GM18498 (cell line): ENCODE results near the gene COL8A2.

Experiments used
- ATAC-seq: cut with Tn5 transposase; IDR thresholded peaks from one replicate; pipeline ENCODE4 v1.9.1; 2021; ENCODE audit warnings: mild to moderate bottlenecking, moderate library complexity; ENCODE audit not compliant: unreplicated experiment

The COL8A2 gene

DNA sequence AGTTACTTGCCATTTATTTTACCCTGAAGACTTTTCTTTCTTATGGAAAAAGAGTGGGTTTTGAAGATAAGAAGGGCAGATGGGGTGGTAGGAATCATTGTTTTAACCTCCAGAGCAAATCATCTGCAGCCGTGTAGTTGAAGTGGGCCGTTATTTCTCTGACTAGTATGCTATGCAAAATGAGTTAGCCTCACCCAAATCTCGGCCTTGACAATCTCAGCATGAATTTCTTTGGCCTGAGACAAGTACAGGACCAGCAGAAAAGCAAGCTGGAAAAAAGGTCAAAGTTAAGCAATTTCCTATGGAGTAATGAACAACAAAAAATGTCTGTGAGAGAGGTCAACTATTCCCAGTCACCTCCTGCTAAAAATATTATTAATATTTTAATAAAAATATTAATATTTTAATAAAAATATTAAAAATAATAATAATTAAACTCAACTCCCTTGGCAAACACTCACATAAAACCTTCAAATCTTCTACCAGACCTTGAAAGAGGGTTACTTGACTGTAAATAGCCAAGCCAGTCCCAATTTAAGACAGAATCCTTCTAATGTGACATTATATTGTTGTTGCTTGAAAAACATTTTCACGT, 47.9 kb downstream of the COL8A2 start:
- ATAC-seq: no peak

DNA sequence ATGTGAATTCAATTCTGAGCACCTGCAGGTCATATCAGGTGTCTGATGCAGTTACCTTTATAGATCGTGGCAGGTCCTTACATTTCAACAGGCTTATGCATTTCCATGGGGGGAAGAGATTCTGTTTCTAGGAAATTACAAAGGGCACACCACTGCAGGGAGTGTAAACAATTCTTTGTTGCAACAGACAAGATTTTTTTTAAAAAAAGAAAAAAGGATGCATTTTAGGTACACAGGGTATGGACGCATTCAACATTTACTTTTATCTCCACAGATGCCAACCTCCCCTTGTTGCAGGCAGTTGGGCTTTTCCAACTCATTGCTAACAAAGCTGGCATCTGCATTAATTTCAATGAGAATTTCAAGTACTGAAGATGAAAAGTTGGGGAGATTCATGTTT, 54.7 kb downstream of the COL8A2 start:
- ATAC-seq: no peak

DNA sequence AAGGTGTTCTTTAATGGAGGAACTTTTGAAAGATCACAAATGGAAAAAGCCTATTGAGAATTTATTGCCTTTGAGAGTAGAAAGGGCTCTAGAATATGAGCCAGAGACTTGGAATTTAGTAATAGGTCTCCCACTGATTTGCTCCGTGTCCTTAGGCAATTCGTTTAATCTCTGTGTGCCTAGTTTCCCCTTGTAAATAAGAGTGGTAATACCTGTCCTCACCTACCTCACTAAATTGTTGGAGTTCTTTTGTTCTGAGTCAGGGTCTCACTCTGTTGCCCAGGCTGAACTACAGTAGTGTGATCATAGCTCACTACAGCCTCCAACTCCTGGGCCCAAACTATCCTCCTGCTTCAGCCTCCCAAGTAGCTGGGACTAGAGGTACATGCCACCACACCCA, 56.2 kb downstream of the COL8A2 start:
- no peak for ATAC-seq

DNA sequence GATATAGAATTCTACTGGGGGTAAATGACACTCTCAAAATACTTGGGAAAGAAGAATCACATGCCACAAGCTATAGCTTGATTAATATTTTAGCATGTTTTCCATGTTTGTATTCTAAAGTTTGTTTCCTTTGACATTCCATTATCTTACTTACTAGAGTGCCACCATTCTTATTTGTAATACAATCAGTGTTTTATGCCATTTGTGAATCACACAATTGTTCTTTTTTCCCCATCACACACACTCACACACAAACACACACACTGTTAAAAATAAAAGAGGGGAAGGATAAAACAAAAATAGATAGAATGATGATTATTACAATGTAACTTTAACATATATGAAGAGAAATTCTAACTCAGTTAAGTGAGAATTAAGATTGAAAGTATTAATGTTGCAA, 57.2 kb downstream of the COL8A2 start:
- ATAC-seq: no peak

DNA sequence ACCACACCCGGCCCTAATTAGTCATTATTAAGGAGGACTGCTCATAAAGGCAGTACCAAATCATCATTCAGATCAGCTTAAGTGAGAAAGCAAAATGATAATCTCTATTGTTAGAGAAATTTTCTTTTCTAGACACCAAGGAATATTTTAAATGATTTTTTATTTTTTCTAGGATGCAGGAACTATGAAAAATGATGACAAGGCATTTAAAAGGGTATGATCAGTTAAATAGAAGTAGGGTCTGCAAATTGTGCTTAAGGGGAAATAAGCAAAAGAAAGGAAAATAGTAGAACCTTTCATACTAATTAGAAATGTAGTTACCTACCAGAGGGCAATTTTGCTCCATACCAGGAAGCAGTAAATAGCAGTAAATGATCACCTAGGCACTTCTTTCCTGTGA, 62.7 kb downstream of the COL8A2 start:
- no peak for ATAC-seq

GRCh38 chr1:36055706-36056105, 69.3 kb downstream of the COL8A2 start:
- ATAC-seq: no peak

DNA sequence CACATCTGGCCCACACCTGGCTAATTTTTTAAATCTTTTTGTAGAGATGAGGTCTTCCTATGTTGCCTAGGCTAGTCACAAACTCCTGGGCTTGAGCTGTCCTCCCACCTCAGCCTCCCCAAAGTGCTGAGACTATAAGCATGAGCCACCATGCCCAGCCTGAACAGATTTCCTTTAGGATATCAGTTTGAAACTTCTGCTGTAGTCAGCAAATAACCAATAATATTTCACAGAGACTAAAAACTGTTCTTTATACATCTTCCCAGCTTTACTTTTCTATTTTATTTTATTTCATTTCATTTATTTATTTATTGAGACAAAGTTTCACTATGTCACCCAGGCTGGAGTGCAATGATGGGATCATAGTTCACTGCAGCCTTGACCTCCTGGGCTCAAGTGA, 71.0 kb downstream of the COL8A2 start:
- no peak for ATAC-seq

DNA sequence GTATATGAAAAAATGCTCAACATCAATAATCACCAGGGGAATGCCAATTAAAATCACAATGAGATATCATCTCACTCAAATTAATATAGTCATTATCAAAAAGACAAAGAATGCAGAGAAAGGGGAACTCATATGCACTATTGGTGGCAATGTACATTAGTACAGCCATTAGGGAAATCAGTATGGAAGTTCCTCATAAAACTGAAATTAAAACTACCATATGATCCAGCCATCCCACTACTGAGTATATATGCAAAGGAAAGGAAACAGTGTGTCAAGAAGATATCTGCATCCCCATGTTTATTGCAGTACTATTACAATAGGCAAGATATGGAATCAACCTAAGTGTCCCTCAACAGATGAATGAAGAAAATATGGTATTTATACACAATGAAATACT, 73.2 kb downstream of the COL8A2 start:
- no peak for ATAC-seq
